Heart left ventricle (tissue), 13 donors: ENCODE data around the gene SEC22B.
"Not testable (repeated sequence)": the region's sequence is repeated elsewhere in the genome, so short reads cannot be mapped to it uniquely, and the experiment has no call there.

Source experiments
- CTCF ChIP-seq, 12 donors: fragments of 200-600 bp; sonication (generic) in 4 of 12; IDR thresholded peaks; one replicate each; pipeline versions ENCODE4 v1.5.0 to v1.8.0; 2018 to 2022; ENCODE audit warnings: antibody characterized with exemption in 12 of 12, mild to moderate bottlenecking in 5 of 12
- POLR2A ChIP-seq, 2 donors: fragments of 450-650 bp; IDR thresholded peaks; one replicate each; pipeline ENCODE4 v1.6.1; 2017; ENCODE audit warnings: antibody characterized with exemption in 2 of 2, mild to moderate bottlenecking in 2 of 2, moderate library complexity in 2 of 2
- donor health status: ischemic (EF 13 %, LVEDD 7.1; RV severe dilation, severe dysfunction).
- donor health status: DM: no; HTN: yes; CAD: no.
- donor health status: DM: no; HTN: no; CAD: no.
- donor health status: ischemic (EF 25% LVEDD 6.9; RV normal size, moderate dysfunction).
- donor health status: ischemic (EF 25% LVEDD 5.7; RV mildly dilated, moderate dysfunction).
- donor health status: ischemic (EF 35%, LVEDD 5.7; RV mildly dilated, moderate dysfunction).
- donor health status: nonischemic (EF 11% LVEDD 7.7; RV severe dilation, severe dysfunction).
- donor health status: DM: yes; HTN: yes; CAD: no.
- donor health status: PGD.
- donor health status: ischemic (EF 29% LVEDD 5.4; RV normal size, mild dysfunction).
- donor health status: nonischemic (EF 23%, LVEDD 6.1; RV moderate dilation, normal function).

- not testable (repeated sequence) for TF ChIP-seq CTCF, POLR2A (IDR thresholded peaks at IDR 0.05)
These were observed 40.2 kb downstream of the SEC22B start for GRCh38 chr1:120136086-120136485.
